ENCODE results near the gene PSMB7. TPM values are rescaled to one million over a fixed set of nuclear protein-coding genes. Genes with fewer than 3 reads are reported as not detected.

PSMB7 gene
- total and polyA plus RNA-seq, 2 of the 8 experiments (the other 6 are each of a cell fraction or from before 2014, with no cell fraction given), result 222 to 357 TPM

DNA sequence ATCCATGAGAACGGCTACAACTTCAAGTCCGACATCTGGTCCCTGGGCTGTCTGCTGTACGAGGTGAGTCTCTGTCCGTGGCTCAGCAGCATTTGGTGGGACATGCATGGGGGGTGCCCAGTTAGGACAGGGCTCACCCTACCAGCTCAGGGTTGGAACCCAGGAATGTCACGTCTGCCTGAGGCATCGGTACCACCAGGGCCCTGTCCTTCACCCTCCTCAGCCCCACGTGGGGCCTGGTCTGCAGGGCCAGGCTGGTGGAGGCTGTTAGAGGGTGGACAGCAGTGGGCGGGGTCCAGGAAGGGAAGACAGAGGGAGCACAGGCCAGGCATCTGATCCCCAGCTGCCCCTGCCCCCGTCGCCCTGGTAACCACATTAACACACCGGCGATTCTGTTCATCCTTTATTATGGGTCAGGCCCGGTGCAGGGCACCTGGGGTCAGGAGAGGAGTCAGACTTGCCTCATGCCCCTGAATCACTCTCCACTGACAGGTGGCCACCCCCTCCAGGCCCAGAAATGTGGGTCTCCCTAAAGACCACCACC, 75.6 kb downstream of the PSMB7 start:
- WGBS, 2 experiments (ENCODE audit: extremely low coverage in 1 of 2, insufficient coverage in 1 of 2, insufficient read length in 1 of 2, insufficient replicate concordance in 2 of 2, low coverage in 1 of 2, low lambda C conversion rate in 2 of 2, missing lambda C conversion rate in 1 of 2), result 68% methylated on average over 11 of the region's 13 CpGs; no CpG with 5 or more reads in 1 of the 2 experiments
- H4K20me1 ChIP-seq (replicated peaks in 1 of 2; ENCODE audit: control insufficient read depth in 1 of 2, insufficient read depth in 2 of 2, low read length in 2 of 2), result peaks cover 3 to 14% of the 10 kb centered on the region in 2 experiments
- no peak for DNase-seq (ENCODE audit: low read depth in 1 of 2, low spot score in 2 of 2)
- TF ChIP-seq, protein P1, sequence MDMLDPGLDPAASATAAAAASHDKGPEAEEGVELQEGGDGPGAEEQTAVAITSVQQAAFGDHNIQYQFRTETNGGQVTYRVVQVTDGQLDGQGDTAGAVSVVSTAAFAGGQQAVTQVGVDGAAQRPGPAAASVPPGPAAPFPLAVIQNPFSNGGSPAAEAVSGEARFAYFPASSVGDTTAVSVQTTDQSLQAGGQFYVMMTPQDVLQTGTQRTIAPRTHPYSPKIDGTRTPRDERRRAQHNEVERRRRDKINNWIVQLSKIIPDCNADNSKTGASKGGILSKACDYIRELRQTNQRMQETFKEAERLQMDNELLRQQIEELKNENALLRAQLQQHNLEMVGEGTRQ (IDR thresholded peaks at IDR 0.05; ENCODE audit: low read length), result no peak
- TF ChIP-seq, protein P2, sequence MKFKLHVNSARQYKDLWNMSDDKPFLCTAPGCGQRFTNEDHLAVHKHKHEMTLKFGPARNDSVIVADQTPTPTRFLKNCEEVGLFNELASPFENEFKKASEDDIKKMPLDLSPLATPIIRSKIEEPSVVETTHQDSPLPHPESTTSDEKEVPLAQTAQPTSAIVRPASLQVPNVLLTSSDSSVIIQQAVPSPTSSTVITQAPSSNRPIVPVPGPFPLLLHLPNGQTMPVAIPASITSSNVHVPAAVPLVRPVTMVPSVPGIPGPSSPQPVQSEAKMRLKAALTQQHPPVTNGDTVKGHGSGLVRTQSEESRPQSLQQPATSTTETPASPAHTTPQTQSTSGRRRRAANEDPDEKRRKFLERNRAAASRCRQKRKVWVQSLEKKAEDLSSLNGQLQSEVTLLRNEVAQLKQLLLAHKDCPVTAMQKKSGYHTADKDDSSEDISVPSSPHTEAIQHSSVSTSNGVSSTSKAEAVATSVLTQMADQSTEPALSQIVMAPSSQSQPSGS (IDR thresholded peaks at IDR 0.05; ENCODE audit: low read length), result no peak
- TF ChIP-seq GABPA (IDR thresholded peaks at IDR 0.05; ENCODE audit: borderline replicate concordance, insufficient read depth, low read length) (no peak), ASH2L (IDR thresholded peaks at IDR 0.05; ENCODE audit: low read length) (no peak), SIRT6 (IDR thresholded peaks at IDR 0.05; ENCODE audit: low read length) (no peak), RAD21 (IDR thresholded peaks at IDR 0.05 in 1 of 2, conservative IDR thresholded peaks at IDR 0.05 in 1 of 2; ENCODE audit: low read depth in 2 of 2, low read length in 2 of 2) (no peak), NRF1 (IDR thresholded peaks at IDR 0.05; ENCODE audit: low read depth, low read length) (no peak), SIN3A (conservative IDR thresholded peaks at IDR 0.05 in 1 of 2, IDR thresholded peaks at IDR 0.05 in 1 of 2; ENCODE audit: low read depth in 1 of 2, low read length in 2 of 2) (no peak), CREB1 (IDR thresholded peaks at IDR 0.05) (no peak), TBP (IDR thresholded peaks at IDR 0.05; ENCODE audit: low read depth, low read length) (no peak)

More for the DNA sequence above, 75.6 kb downstream of the PSMB7 start:
- H2BK12ac ChIP-seq (ENCODE audit: low read depth, low read length), result no peak overlapping the region
- H3K79me2 ChIP-seq (ENCODE audit: control insufficient read depth in 1 of 2, insufficient read depth in 2 of 2, low read length in 2 of 2), result no peaks in the 10 kb centered on the region
- FAIRE-seq, result no peak
- H2AFZ ChIP-seq (ENCODE audit: low read length), result no peak overlapping the region
- H2BK20ac ChIP-seq (ENCODE audit: low read length), result no peak overlapping the region
- H2AK5ac ChIP-seq (ENCODE audit: low read depth, low read length), result no peak overlapping the region
- H3K9ac ChIP-seq (replicated peaks in 1 of 4; ENCODE audit: extremely low read depth in 1 of 4, low read depth in 3 of 4, low read length in 3 of 4), result no peak overlapping the region
- no peak overlapping the region for H4K5ac ChIP-seq (ENCODE audit: insufficient read length, low read depth, low read length)
- H2BK120ac ChIP-seq (replicated peaks; ENCODE audit: low read depth, low read length), result no peak overlapping the region
- no peak overlapping the region for H2BK15ac ChIP-seq (ENCODE audit: low read length)
- H3K4me2 ChIP-seq (ENCODE audit: insufficient read depth in 1 of 2, low read depth in 2 of 2, low read length in 2 of 2), result peak overlapping the region in 1 of 2 experiments; percentile 22; a peak in 1 of 4 replicates
- H3K79me1 ChIP-seq (ENCODE audit: low read depth, low read length), result no peaks in the 10 kb centered on the region
- no peak overlapping the region for H2BK5ac ChIP-seq (ENCODE audit: low read depth, low read length)
- no peak overlapping the region for H3K4me3 ChIP-seq (ENCODE audit: extremely low read depth in 1 of 4, insufficient read depth in 2 of 4, low read depth in 3 of 4, low read length in 4 of 4)
- H3K56ac ChIP-seq (replicated peaks; ENCODE audit: insufficient read length, low read depth, low read length), result no peak overlapping the region
- no peaks in the 10 kb centered on the region; a peak in 2 of 4 replicates for H3K9me3 ChIP-seq (ENCODE audit: insufficient read depth in 2 of 2, low read depth in 1 of 2, low read length in 1 of 2)
- POLR2A ChIA-PET (ENCODE audit: partially characterized antibody), result interaction anchor here (1.1 to 3.2 kb wide), 2 partner anchors 11 to 37 kb away, joined by 3 to 15 read pairs; no protein-coding TSS in a partner anchor
- H3K27me3 ChIP-seq (replicated peaks in 1 of 4; ENCODE audit: control insufficient read depth in 3 of 4, extremely low read depth in 1 of 4, insufficient read depth in 3 of 4, low read length in 3 of 4), result no peaks in the 10 kb centered on the region
- no peak overlapping the region for H4K91ac ChIP-seq (replicated peaks; ENCODE audit: insufficient read length, low read length)
- no peak overlapping the region for H3K23ac ChIP-seq (ENCODE audit: insufficient read length)
- no peak overlapping the region for H3K14ac ChIP-seq (ENCODE audit: insufficient read length)
- H3K27ac ChIP-seq (ENCODE audit: low read depth, low read length), result 0 out of 2 replicates have a peak overlapping the region, but pooled peaks have one; percentile 49
- CTCF ChIA-PET (ENCODE audit: partially characterized antibody), result interaction anchor here (0.5 to 1.8 kb wide), 6 partner anchors 11 to 299 kb away, joined by 3 to 5 read pairs (median 4); no protein-coding TSS in a partner anchor
- H3K4ac ChIP-seq (replicated peaks; ENCODE audit: insufficient read length, low read depth, low read length), result no peak overlapping the region
- H4K8ac ChIP-seq (ENCODE audit: extremely low read depth, insufficient read depth, low read length), result no peak overlapping the region
- H3K18ac ChIP-seq (ENCODE audit: extremely low read depth, low read length), result no peak overlapping the region
- no peaks in the 10 kb centered on the region for H3K36me3 ChIP-seq (ENCODE audit: control insufficient read depth in 2 of 4, insufficient read depth in 4 of 4, low read length in 3 of 4)
- peaks cover 0 to 22% (median 12%) of the 10 kb centered on the region in 4 experiments; a peak in 5 of 7 replicates for H3K4me1 ChIP-seq (replicated peaks in 1 of 4; ENCODE audit: control insufficient read depth in 3 of 4, insufficient read depth in 4 of 4, low read length in 3 of 4)
- no peaks in the 10 kb centered on the region for H3K23me2 ChIP-seq (ENCODE audit: low read depth, low read length)

All from H1 (cell line).